SK-N-MC (cell line): ENCODE results near the gene RGS6.

Source experiments
- EZH2 ChIP-seq: fragments of 200-600 bp; sonication (generic); IDR thresholded peaks from one replicate; pipeline ENCODE4 v1.6.1; 2017; ENCODE audit warnings: antibody characterized with exemption
- FOXP2 ChIP-seq: optimal IDR thresholded peaks from 2 replicates; pipeline ENCODE3; 2011; ENCODE audit warnings: mild to moderate bottlenecking, moderate library complexity; ENCODE audit not compliant: insufficient read depth; ENCODE audit errors: extremely low read length, control extremely low read depth
- POLR2AphosphoS5 ChIP-seq: IDR thresholded peaks from 2 replicates; pipeline ENCODE4 v1.6.1; 2012; ENCODE audit warnings: mild to moderate bottlenecking, low read depth, low read length, borderline replicate concordance

DNA sequence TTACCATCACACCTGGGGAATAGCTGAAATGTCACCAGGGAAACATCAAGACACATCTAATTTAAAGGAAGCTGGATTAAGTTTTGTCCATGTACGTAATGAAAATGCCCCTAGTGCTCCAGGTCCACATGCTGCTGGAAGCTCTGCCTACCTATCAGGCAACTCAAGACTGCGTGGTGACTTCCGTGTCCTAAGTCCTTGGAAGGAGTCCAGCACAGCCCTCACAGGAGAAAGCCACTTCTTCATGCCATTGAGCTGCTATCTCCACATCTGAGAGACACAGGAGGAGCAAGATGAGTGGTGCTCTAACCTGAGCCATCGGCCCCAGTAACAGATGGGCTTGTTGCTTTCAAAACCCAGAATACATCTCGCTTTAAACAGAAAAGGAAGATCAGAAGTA lies 645.3 kb downstream of the RGS6 start:
- no peak for TF ChIP-seq POLR2AphosphoS5
- no peak for TF ChIP-seq EZH2
- no peak for TF ChIP-seq FOXP2
